Stomach (tissue), 4 donors: ENCODE results near the gene GPC5.

Experiments
- CTCF ChIP-seq, 7 experiments: fragments of 450-650 bp in 4 of 7; fragments of 200-600 bp in 3 of 7; sonication (generic) in 3 of 7; IDR thresholded peaks; one replicate each; pipeline ENCODE4 v1.5.1; 2016 to 2019; ENCODE audit warnings: antibody characterized with exemption in 7 of 7, control low read depth in 2 of 7, mild to moderate bottlenecking in 1 of 7
- EP300 ChIP-seq: sonication (generic); formaldehyde crosslinking; IDR thresholded peaks from one replicate; pipeline ENCODE4 v1.6.1; 2017; ENCODE audit warnings: antibody characterized with exemption
- POLR2A ChIP-seq, 4 donors: fragments of 450-650 bp; IDR thresholded peaks; one replicate each; pipeline ENCODE4 v1.6.1; 2016; ENCODE audit warnings: antibody characterized with exemption in 4 of 4, control low read depth in 2 of 4, mild to moderate bottlenecking in 1 of 4, moderate library complexity in 1 of 4
- POLR2AphosphoS5 ChIP-seq, 3 donors: sonication (generic); formaldehyde crosslinking; IDR thresholded peaks; one replicate each; pipeline ENCODE4 v1.6.1; 2016; ENCODE audit warnings: antibody characterized with exemption in 3 of 3

- TF ChIP-seq CTCF (IDR thresholded peaks at IDR 0.05) (no peak), POLR2A (IDR thresholded peaks at IDR 0.05) (no peak), POLR2AphosphoS5 (IDR thresholded peaks at IDR 0.05) (no peak), EP300 (no peak)
Observed at GRCh38 chr13:91370501-91370900, 27.9 kb upstream of the GPC5 start.
